Measurements from ENCODE around the gene LARGE1. TPM values are rescaled to one million over a fixed set of nuclear protein-coding genes. Genes with fewer than 3 reads are reported as not detected.

Gene LARGE1
- total and polyA plus RNA-seq, 2 experiments from 2014 or later: 1.5 to 12.8 TPM

DNA sequence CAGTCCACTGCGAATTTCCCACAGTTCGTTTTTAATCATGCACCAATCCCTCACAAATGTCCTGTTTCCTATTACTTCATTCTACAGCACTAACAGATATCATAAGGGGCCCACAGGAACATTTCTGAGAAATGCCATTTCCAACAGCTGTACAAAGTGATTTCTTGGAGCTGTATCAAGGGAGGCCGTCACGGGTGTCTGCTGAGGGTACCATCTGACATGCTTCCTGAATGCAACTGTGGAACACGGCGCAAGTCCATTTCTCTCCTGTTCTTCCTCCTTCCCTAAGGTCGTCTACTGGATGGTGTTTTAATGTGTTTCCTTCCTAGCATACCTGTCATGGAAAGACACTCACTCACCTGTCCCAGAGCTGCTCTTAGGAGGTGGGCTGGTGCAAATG lies 320.7 kb downstream of the LARGE1 start:
- no peak for DNase-seq
- H3K4me2 ChIP-seq (ENCODE audit: unreplicated experiment): no peak overlapping the region
- H3K27me3 ChIP-seq (replicated peaks; ENCODE audit: insufficient read depth): no peaks in the 10 kb centered on the region
- WGBS, 2 experiments (ENCODE audit: low coverage in 1 of 2, low lambda C conversion rate in 2 of 2, missing lambda C conversion rate in 2 of 2): 84 to 85% methylated on average over 7 of the region's 7 CpGs
- in situ Hi-C loops (cut with MboI): no loop called here
- H2AFZ ChIP-seq: no peak overlapping the region
- H3K9me2 ChIP-seq (ENCODE audit: insufficient read depth): no peaks in the 10 kb centered on the region
- H3K36me3 ChIP-seq (ENCODE audit: low read depth): no peaks in the 10 kb centered on the region
- H3K4me3 ChIP-seq: no peak overlapping the region
- H3F3A ChIP-seq (ENCODE audit: insufficient read depth): no peaks in the 10 kb centered on the region
- H3K4me1 ChIP-seq (ENCODE audit: insufficient read depth): no peaks in the 10 kb centered on the region
- H3K27ac ChIP-seq: no peak overlapping the region
- no peak overlapping the region for H3K9ac ChIP-seq
- H3K79me2 ChIP-seq (ENCODE audit: insufficient read depth): no peaks in the 10 kb centered on the region
- no peaks in the 10 kb centered on the region for H4K20me1 ChIP-seq (ENCODE audit: insufficient read depth)
- H3K9me3 ChIP-seq (ENCODE audit: low read depth): no peaks in the 10 kb centered on the region
- TF ChIP-seq EZH2 (IDR thresholded peaks at IDR 0.05; ENCODE audit: insufficient read depth, poor library complexity, severe bottlenecking) (no peak), EZH2phosphoT487 (IDR thresholded peaks at IDR 0.05; ENCODE audit: insufficient read depth, low read depth) (no peak)

DNA sequence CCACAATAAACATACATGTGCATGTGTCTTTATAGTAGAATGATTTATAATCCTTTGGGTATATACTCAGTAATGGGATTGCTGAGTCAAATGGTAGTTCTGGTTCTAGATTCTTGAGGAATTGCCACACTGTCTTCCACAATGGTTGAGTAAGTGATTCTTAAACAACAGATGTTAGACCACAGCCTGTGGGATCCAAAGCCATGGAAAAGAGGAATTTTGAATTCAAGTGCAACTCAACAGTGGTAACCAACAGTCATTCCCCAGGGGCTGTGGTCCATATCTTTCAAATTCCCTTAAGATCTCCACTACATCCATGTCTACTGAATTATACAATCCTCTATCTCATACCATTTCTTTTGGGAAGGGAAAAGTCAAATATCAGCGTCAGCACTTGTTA lies 321.5 kb downstream of the LARGE1 start:
- Histone ChIP-seq H3K4me1 (ENCODE audit: insufficient read depth) (no peaks in the 10 kb centered on the region), H3K9me3 (ENCODE audit: low read depth) (no peaks in the 10 kb centered on the region), H2AFZ (no peak overlapping the region), H3K4me2 (ENCODE audit: unreplicated experiment) (no peak overlapping the region), H3F3A (ENCODE audit: insufficient read depth) (no peaks in the 10 kb centered on the region), H3K4me3 (no peak overlapping the region), H4K20me1 (ENCODE audit: insufficient read depth) (no peaks in the 10 kb centered on the region), H3K9ac (no peak overlapping the region), H3K79me2 (ENCODE audit: insufficient read depth) (no peaks in the 10 kb centered on the region), H3K27ac (no peak overlapping the region), H3K27me3 (replicated peaks; ENCODE audit: insufficient read depth) (no peaks in the 10 kb centered on the region), H3K9me2 (ENCODE audit: insufficient read depth) (no peaks in the 10 kb centered on the region), H3K36me3 (ENCODE audit: low read depth) (no peaks in the 10 kb centered on the region)
- in situ Hi-C loops (cut with MboI): no loop called here
- no peak for TF ChIP-seq EZH2 (IDR thresholded peaks at IDR 0.05; ENCODE audit: insufficient read depth, poor library complexity, severe bottlenecking)
- no peak for TF ChIP-seq EZH2phosphoT487 (IDR thresholded peaks at IDR 0.05; ENCODE audit: insufficient read depth, low read depth)
- 95 to 98% methylated on average over 1 of the region's 1 CpG for WGBS, 2 experiments (ENCODE audit: low coverage in 1 of 2, low lambda C conversion rate in 2 of 2, missing lambda C conversion rate in 2 of 2)
- no peak for DNase-seq

DNA sequence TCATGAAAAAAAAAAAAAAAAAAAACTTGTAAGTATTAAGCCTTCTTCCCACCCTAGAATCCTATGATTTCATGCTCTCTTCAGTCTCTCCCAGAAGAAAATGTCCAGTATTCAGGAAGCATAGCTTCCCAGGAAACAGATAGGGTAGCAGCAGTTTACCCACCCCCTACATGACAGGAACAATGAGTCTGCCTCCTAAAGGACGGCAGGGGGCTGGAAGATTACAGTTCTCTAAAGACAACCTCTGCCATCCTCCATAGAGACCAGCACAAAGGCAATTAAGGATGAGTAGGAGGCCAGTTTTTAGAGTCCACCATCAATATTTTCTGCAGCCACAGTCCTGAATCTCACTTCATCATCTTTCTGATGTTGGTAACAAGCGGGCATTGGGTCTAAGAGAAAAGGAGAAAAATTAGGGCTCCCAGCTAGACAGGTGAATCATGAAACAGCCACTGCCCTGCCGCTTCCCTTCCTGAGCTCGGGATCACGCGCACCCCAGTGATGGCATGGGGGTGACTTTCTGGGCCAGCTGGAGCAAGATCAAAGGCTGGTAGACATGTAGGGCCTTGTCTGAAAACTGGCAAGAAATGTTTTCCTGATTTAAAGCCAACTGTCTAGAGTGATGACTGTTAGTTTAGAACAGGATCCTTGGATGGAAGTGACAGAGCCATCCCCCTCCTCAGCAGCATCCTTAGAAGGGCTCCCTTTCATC lies 322.8 kb downstream of the LARGE1 start:
- no peaks in the 10 kb centered on the region for H3K9me2 ChIP-seq (ENCODE audit: insufficient read depth)
- DNase-seq: no peak
- WGBS, 2 experiments (ENCODE audit: low coverage in 1 of 2, low lambda C conversion rate in 2 of 2, missing lambda C conversion rate in 2 of 2): 94 to 98% methylated on average over 6 of the region's 6 CpGs
- H3K9ac ChIP-seq: no peak overlapping the region
- H3K9me3 ChIP-seq (ENCODE audit: low read depth): no peaks in the 10 kb centered on the region
- H3K27ac ChIP-seq: no peak overlapping the region
- no peaks in the 10 kb centered on the region for H3F3A ChIP-seq (ENCODE audit: insufficient read depth)
- H3K79me2 ChIP-seq (ENCODE audit: insufficient read depth): no peaks in the 10 kb centered on the region
- H3K4me2 ChIP-seq (ENCODE audit: unreplicated experiment): no peak overlapping the region
- no peaks in the 10 kb centered on the region for H3K4me1 ChIP-seq (ENCODE audit: insufficient read depth)
- in situ Hi-C loops (cut with MboI): no loop called here
- no peaks in the 10 kb centered on the region for H4K20me1 ChIP-seq (ENCODE audit: insufficient read depth)
- H2AFZ ChIP-seq: no peak overlapping the region
- no peaks in the 10 kb centered on the region for H3K27me3 ChIP-seq (replicated peaks; ENCODE audit: insufficient read depth)
- TF ChIP-seq EZH2 (IDR thresholded peaks at IDR 0.05; ENCODE audit: insufficient read depth, poor library complexity, severe bottlenecking): no peak
- no peak for TF ChIP-seq EZH2phosphoT487 (IDR thresholded peaks at IDR 0.05; ENCODE audit: insufficient read depth, low read depth)
- H3K4me3 ChIP-seq: no peak overlapping the region
- H3K36me3 ChIP-seq (ENCODE audit: low read depth): no peaks in the 10 kb centered on the region

DNA sequence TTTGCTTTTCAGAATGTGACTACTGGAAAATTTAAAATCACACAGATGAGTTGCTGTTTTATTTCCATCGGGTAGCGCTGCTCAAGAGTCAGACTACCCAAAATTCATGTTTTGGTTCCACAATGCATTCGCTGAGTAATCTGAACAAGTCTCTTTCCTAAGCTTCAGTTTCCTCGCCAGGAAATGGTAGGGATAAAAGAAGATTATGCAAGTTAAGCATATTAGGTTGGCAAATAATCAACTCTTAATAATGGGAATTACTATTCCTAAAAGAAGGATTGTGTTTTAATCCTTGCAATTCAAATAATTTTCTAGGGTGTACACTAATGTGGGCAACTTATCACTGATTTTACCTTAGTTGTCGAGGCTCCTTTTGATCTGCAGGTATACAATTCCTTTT lies 326.5 kb downstream of the LARGE1 start:
- DNase-seq: no peak
- Histone ChIP-seq H3K4me1 (ENCODE audit: insufficient read depth) (no peaks in the 10 kb centered on the region), H3K27me3 (replicated peaks; ENCODE audit: insufficient read depth) (no peaks in the 10 kb centered on the region), H4K20me1 (ENCODE audit: insufficient read depth) (no peaks in the 10 kb centered on the region), H3K4me2 (ENCODE audit: unreplicated experiment) (no peak overlapping the region), H3F3A (ENCODE audit: insufficient read depth) (no peaks in the 10 kb centered on the region), H3K9me2 (ENCODE audit: insufficient read depth) (no peaks in the 10 kb centered on the region), H3K27ac (no peak overlapping the region), H3K9ac (no peak overlapping the region), H3K9me3 (ENCODE audit: low read depth) (no peaks in the 10 kb centered on the region), H3K36me3 (ENCODE audit: low read depth) (no peaks in the 10 kb centered on the region), H3K4me3 (no peak overlapping the region), H3K79me2 (ENCODE audit: insufficient read depth) (no peaks in the 10 kb centered on the region), H2AFZ (no peak overlapping the region)
- TF ChIP-seq EZH2 (IDR thresholded peaks at IDR 0.05; ENCODE audit: insufficient read depth, poor library complexity, severe bottlenecking) (no peak), EZH2phosphoT487 (IDR thresholded peaks at IDR 0.05; ENCODE audit: insufficient read depth, low read depth) (no peak)
- in situ Hi-C loops (cut with MboI): no loop called here
- 96% methylated on average over 5 of the region's 5 CpGs for WGBS, 2 experiments (ENCODE audit: low coverage in 1 of 2, low lambda C conversion rate in 2 of 2, missing lambda C conversion rate in 2 of 2)

DNA sequence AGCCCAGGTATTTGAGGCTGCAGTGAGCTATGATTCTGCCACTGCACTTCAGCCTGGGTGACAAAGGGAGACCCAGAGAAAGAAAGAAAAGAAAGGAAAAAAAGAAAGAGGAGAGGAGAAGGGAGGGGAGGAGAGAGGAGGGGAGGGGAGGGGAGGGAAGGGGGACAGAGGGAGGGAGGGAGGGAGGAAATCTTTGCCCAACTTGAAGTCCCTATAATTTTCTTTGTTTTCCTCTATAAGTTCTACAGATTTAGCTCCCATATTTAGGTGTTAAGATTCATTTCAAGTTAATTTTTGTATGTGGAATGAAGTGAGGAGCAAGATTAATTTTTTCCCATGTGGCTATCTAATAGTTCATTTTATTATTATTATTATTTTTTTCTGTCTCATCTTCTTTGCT lies 328.3 kb downstream of the LARGE1 start:
- Histone ChIP-seq H3K36me3 (ENCODE audit: low read depth) (no peaks in the 10 kb centered on the region), H3K79me2 (ENCODE audit: insufficient read depth) (no peaks in the 10 kb centered on the region), H3K9me3 (ENCODE audit: low read depth) (no peaks in the 10 kb centered on the region), H3K4me1 (ENCODE audit: insufficient read depth) (no peaks in the 10 kb centered on the region), H3K4me2 (ENCODE audit: unreplicated experiment) (no peak overlapping the region), H3K4me3 (no peak overlapping the region), H3K9me2 (ENCODE audit: insufficient read depth) (no peaks in the 10 kb centered on the region), H4K20me1 (ENCODE audit: insufficient read depth) (no peaks in the 10 kb centered on the region), H2AFZ (no peak overlapping the region), H3K27ac (no peak overlapping the region), H3K9ac (no peak overlapping the region), H3F3A (ENCODE audit: insufficient read depth) (no peaks in the 10 kb centered on the region), H3K27me3 (replicated peaks; ENCODE audit: insufficient read depth) (no peaks in the 10 kb centered on the region)
- in situ Hi-C loops (cut with MboI): no loop called here
- DNase-seq: no peak
- TF ChIP-seq EZH2 (IDR thresholded peaks at IDR 0.05; ENCODE audit: insufficient read depth, poor library complexity, severe bottlenecking) (no peak), EZH2phosphoT487 (IDR thresholded peaks at IDR 0.05; ENCODE audit: insufficient read depth, low read depth) (no peak)

Measured in GM23248 (cell line).